Measurements from ENCODE around the gene FBXO41.
A peak's percentile ranks its signal among the peaks of the same experiment; 100 is the strongest.

Gene FBXO41

GRCh38 chr2:73239776-73240175 lies 44.5 kb downstream of the FBXO41 start:
- DNase-seq, result no peak

DNA sequence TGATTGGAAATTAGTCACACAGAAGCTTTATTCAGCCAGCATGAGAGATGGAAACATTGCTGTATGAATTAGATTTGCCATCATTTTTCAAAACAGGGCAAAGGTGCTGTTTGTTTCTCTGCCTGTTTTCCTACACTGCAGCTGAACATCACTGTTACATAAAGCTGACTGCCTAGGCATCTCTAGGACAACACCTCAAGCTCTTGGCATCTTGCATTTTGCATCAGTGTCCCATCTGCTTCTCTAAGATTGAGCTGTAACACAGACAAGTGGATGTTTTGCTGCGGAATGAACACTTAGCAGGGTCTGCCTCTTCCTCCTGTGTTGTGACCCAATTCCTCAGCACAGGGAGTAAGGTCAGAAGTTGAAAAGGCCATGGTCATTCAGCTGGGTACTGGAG lies 45.3 kb downstream of the FBXO41 start:
- no peak for DNase-seq

DNA sequence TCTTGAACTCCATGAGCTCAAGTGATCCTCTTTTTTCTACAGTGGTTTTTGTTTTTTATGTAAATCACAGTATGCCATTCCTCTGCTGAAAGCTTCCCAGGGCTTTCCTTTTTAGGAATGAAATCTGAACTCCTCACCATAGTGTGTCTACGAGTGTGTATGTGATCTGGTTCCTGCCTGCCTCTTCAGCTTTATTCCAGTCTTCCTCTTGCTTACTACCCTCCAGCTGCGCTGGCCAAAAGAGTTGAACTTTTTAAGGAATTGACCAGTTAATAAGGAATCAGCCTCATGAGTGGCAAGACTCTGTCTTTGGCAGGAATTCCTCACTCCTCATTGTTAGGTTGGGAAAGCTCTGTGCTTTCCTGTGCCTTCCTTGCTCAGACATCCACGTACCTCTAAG lies 46.1 kb downstream of the FBXO41 start:
- no peak for DNase-seq

DNA sequence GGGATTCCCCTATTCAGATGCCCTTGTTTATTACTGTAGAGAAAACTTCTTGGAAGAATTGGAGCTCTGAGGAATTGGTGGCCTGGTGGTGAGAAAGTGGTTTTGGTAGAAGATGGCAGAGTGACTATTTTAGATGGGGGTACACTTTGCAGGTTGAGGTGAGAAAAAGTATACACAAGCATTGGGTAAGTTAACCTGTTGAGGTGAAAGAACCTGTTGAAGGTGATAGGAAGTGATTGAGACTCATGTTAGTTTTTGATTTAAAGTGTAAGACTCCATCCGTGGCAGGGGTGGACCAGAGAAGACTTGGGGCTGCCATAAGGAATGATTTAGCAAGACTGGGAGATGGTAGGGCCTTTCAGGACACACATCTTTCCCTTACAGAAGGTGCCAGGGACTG lies 47.1 kb downstream of the FBXO41 start:
- DNase-seq, result no peak

GRCh38 chr2:73235315-73236028 lies 48.8 kb downstream of the FBXO41 start:
- DNase-seq, result no peak

DNA sequence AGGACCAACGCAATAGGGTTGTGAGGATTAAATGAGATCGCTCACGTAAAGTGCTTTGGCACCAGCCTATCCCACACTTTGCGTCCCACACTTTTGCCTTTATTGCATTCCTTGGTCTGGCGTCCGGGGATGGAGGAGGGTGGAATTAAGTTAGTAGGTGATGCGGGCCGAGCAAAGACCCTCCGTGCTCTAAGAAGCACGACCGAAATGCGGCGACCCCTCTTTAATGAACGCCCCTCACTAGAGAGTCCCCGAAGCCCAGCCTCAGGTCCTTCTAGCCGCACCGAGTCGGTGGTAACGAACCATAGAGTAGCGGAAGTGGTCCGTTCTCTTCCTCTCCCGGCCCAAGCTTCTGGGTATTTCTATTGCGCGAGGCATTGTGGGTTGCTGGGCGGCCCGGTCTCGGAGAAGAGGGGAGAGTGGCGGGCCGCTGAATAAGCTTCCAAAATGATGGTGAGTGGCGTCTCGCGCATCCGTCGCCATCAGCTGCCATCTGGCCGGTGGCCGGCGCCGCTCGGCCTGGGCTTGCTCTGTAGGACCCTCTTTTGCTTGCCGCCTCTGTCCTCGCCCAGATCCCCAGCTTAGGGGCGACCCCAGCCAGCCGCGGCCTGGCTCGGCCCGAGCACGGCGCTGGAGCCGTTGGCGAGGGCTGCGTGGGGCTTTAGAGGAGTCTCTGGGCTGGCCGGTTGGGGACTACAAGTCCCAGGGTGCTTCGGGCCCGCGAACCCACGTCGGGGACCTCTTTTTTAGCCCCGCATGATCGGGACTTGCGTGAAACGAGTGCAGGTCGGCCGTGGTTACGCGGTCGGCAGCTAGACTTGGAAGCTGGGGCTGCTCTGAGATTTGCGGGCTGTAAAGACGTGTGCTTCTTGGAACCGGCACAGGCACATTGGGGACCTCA lies 50.1 kb downstream of the FBXO41 start, which contains the start of gene CCT7:
Gene CCT7, plus strand, starts transcription at position 377 of the 901 bp plus-strand sequence. Its CDS starts 71 bp downstream, at position 448.
- peak; percentile 59 to 80 (median 74) for DNase-seq

DNA sequence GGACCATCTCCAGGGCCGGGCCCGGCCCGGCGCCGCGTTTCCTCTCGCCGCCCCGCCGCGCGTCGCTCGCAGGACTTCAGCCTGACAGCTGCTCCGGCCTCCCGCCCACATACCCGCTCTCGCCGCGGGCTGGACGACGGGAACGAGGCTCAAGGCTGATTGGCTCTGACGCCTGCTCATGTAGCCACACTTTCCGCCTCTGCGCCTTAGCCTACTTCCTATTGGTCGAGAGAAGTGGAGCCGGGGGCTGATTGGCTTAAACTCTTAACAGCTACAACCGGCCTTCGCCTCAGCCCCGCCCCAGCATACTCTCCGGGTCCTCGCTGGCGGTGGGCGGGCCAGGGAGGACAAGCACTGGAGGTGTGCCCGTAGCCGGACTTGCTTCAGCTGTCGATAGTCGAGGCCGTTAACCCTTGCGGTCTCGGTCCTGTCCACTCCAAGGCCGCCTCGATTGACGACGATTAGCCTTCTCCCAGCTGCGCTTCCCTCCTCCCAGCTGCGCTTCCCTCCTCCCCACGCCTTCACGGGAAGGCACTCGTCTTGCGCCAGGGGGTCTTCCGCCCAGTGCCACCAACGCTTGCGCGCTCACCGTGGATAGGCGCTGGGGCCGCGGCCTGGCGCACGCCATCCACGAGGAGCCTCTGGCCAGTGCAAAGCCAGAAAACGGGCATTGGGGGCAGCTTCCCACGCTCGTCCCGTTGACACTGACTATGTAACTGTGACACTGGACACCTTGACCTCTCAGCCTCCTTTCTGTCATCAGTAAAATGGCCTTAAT lies 50.9 kb downstream of the FBXO41 start, which contains the start of gene PRADC1:
Gene PRADC1, minus strand, starts transcription at position 86 of the 778 bp plus-strand sequence. Its CDS starts 79 bp downstream, at position 7.
- peak; percentile 79 to 88 (median 82) for DNase-seq

- DNase-seq, result peak in 1 of 4 experiments; percentile 25
Observed at GRCh38 chr2:73232403-73233153, 51.7 kb downstream of the FBXO41 start.

DNA sequence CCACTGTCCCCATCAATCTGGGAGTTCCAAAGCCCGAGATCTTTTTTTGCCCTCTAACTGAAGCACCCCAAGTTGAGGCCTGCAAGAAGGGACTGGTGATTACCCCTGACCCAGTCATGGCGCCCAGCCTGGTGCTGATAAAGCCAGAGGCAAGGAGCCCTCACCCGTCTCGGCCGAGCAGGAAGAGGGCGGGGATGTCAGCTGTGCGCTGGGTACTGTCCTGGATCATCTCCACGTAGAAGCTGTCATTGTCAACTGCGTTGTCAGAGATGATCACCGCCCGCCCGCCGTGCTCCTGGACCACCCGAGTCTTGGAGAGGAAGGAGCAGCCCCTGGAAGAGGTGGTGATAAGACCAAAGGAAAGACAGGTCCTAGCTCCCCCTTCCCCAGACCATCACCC lies 55.6 kb downstream of the FBXO41 start:
- no peak for DNase-seq

GRCh38 chr2:73227086-73227485 lies 57.2 kb downstream of the FBXO41 start:
- no peak for DNase-seq

DNA sequence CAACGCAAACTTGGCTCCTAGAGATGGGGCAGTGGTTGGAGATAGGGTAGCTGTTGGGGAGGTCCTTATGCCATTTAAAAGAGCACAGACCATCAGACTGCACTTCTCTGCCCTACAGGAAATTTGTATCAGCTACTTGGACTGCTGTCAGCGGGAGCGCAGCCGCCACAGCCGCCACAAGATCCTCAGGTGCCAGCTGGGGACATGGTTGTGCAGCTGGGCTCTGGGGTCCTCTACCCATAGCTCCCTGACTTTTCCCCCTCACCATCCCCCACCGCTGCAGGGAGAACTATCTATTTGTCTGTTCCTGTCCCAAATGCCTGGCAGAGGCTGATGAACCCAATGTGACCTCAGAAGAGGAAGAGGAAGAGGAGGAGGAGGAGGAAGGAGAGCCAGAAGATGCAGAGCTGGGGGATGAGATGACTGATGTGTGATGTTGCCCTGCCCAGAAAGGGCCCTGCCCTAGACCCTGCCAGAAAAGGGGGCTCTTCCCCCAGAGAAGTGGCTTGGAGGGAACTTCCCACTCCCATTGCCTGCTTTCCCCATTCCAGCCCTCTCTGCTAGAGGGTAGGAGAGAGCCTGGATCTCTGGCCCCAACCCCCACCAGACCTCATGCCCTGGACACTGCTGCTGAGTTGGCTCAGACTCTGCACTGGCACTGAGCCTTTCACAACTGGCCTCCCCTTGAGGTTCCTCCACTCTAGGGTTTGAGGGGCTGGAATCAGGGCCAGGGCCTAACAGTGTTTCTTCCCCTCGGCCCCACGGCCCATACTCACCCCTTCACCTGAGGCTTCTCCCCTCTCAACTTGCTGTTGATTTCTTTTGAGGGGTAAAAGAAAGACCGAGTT lies 58.5 kb downstream of the FBXO41 start:
- no peak for DNase-seq

- no peak for DNase-seq
Observed at GRCh38 chr2:73223821-73224220, 60.5 kb downstream of the FBXO41 start.

DNA sequence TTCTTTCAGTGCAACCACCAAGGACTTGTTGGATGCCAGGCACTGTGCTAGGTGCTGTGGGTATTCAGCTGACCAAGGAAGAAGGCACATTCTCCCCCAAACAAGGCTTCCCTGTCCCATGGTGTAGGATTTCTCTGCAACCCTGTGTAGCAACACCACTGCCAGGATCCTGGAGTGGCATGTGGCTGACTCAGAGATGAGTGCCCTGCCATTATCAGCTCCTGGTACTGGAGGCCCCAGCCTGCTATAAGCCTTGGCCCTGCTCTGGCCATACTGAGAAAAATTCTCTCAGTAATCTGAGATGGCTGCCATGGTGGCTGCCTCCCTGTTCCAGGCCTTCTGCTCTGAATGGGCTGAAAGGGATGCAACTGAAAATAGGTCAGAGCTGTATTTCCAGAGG lies 66.0 kb downstream of the FBXO41 start:
- no peak for DNase-seq

DNA sequence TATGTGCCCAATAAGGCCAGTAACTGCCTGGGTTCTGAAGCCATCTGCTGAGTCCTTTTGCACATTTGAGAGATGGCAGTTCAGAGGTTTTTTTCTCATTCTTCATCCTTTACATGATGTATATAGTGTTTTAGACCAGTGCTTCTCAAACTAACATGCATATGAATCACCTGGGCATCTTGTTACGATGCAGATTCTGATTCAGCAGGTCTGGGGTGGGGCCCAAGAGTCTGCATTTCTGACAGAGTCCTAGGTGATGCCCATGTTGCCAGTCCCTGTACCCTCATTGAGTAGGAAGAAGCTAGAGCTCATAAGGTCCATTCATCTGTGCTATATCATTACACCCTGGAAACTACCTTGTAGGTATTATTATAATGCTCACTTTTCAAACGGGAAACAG lies 66.5 kb downstream of the FBXO41 start:
- DNase-seq, result no peak

DNA sequence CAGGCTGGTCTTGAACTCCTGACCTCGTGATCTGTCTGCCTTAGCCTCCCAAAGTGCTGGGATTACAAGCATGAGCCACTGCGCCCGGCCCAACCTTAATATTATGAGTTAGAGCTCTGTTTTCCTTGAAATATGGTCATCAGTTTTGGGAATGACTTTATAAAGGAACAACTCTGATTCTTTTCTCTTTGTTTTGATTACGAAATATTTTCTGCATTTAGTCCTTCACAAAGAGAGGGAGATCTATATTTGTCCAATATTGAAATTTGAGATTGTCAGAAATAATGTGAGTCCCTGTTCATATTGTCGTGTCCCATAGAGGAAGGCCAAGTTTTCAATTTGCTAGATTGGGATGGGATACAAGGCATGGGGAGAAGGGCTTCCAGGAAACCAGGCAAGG lies 67.1 kb downstream of the FBXO41 start:
- no peak for DNase-seq

DNA sequence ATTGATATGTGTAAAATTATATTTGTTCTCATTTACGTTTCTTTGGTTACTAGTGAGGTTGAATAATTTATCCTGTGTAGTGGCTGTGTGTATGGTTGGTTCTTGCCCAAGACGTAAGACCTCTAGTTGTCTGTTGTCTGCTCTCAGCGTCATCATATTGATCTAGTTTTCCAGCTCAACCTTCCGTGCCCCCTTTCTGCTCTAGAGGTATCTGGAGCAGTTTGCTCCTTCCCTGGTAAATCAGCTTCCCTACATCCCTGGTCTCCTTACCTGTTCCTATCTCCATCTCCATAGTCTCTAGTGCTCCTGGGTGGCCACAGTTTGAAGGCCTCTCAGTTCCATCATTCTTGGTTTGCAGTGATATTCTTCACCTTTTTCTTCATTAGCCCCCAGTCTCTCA lies 69.0 kb downstream of the FBXO41 start:
- DNase-seq, result no peak

- DNase-seq, result peak; percentile 73 to 92 (median 81)
Observed at GRCh38 chr2:73214120-73215035, 69.9 kb downstream of the FBXO41 start, which contains the start of gene SMYD5. SMYD5 (plus strand) TSS chr2:73214245; CDS start chr2:73214267, 22 bp downstream.

DNA sequence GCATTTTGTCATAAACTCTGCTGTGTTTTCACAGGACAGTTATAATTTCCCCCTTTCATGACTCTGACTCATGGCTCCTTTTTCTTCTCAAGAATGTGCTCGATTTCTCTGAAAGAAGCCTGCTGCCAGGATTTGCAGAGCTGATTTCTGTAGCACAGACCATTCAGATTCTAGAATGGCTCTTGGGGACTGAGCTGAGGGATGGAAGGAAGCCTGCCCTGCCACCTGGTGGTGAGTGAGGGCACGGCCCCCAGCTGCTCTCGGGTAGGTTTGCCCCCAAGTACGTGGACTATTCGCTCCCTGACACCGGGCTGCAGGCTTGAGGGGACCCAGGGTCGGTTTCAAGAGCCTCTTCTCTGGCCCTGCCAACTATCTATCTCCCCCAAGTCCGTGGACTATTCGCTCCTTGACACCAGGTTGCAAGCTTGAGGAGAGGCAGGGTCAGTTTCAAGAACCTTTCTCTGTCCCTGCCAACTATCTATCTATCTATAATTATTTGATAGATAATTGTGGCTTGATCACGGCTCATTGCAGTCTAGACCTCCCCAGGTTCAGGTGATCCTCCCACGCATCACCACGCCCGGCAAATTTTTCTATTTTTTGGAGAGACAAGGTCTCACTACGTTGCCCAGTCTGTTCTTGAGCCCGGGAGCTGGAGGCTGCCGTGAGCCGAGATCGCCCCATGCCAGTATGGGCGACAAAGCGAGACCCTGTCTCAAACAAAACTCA lies 71.7 kb downstream of the FBXO41 start:
- DNase-seq, result peak; percentile 14 to 68 (median 49)

- no peak for DNase-seq
Observed at GRCh38 chr2:73212098-73212447, 72.2 kb downstream of the FBXO41 start.
